NCI-H1048 (cell line): ENCODE measurements around the gene EZR.
"Not testable (repeated sequence)": the region's sequence is repeated elsewhere in the genome, so short reads cannot be mapped to it uniquely, and the experiment has no call there.

Experiments
- DNase-seq: peaks from one replicate; lab custom pipeline; 2025; lab: John Stamatoyannopoulos, UW

The EZR gene

DNA sequence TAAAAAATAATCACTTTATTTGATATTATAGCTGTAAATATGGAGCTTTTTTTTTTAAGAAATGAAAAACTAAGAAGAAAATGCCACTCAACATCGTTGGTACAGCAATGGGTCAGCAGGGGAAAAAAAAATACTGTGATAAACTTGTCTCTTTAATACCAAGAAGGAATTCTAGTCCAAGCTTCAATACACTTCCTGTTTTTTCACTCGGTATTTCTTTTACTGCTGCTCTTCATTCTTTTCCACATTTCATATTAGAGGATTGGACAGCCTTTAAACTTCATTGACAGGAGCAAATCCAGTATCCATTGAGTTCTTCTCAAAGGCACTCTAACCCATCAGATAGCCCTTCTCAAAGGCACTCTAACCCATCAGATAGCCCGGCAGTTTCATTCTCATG, 22.2 kb upstream of the EZR start:
- no peak for DNase-seq

GRCh38 chr6:158840465-158840864, 21.3 kb upstream of the EZR start:
- no peak for DNase-seq

GRCh38 chr6:158839796-158840195, 20.6 kb upstream of the EZR start:
- DNase-seq: no peak

- not testable (repeated sequence) for DNase-seq
Observed at GRCh38 chr6:158838790-158839189, 19.6 kb upstream of the EZR start.

DNA sequence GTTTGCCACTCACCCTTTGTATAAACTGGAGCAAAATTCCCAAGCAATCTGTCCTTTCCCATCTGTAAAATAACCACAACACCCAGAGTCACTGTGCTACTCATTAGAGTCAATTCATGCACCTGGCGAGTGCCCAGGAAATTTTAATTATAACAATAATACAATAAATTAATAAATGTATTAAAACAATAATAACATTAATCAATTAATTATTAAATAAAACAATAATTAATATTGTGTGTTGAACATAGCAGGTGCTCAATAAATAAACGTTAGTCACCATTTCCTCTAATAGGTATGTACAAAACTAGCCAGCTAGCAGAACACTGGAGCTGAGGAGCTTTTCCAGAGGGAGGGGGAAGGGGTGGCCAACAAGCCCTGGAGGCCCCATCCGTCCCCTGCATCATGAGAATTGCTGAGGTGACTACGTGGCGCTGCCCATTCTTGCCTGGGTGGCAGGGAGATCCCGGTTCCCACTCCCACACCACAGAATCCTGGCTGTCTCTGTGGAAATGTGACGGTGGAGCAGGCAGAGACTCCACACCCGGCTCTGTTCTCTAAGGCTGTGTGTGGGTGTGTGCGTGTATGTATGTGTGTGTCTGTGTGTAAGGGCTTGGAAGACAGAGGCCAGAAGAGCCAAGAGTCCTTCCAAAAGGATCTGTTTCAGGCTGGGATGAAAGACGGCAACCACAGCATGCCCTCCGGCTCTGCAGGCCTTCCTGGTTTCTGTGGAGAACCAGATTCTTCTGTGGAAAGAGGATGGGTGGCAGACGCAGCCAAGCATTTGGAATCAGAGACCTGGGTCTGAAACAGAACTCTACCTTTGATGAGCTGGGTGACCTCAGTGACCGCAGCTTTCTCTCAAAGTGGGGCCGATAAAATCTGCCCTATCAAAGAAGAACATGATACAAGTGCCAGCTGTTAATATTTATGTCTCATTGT, 18.8 kb upstream of the EZR start:
- DNase-seq: no peak

DNA sequence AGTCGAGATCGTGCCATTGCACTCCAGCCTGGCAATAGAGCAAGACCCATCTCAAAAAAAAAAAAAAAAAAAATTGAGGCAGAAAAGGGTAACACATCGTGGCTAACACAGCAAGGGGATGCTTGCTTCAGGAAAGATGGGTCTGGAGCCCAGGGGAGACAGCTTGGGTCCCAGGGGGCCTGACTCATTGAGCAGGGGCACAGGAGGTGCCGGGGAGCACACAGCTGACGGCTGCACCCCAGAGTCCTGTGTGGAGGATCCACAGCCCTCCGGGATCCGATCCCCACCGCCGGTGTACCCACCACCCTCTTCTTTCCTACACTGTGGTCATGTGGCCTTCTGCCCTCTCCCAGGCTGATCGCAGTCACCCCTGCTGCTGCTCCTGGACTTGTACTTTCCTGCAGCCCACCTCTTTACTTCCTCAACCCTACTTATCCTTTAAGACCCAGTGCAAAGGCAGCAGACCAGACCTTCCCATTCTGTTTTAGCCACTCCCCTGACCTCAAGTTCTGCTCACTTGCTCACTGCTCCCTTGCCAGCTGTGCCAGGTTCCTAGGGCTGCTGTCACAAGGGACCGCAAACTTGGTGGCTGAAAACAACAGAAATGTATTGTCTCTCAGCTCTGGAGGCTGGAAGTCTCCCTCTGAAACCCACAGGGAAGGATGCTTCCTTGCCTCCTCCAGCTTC, 17.6 kb upstream of the EZR start:
- no peak for DNase-seq

DNA sequence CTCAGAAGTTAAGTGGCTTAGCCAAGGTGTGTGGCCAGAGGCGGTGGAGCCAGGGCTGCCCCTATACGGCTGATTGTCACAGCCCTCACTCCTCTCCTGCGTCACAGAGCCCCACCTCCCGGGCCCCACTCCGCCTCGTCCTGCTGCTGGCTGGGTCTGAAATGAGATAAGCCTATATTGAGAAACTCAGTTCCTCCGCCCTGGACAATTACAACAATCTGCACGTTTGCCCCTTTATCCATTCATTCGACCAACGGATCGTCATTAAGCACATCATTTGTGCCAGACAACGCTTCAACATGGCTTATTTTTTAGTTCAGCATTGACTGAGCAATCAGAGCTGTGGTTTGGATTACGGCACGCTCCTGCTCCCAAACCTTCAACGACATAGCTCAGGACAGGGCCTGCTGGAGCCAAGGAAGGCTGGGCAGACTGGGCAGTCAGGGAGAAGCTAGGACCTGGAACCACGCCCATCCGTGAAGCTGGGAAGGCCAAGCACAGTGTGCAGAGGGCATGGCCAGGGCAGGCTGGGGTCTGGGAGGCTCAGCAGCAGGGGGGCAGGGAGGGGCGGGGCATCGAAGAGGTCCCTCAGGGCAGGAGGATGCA, 16.6 kb upstream of the EZR start:
- DNase-seq: no peak

DNA sequence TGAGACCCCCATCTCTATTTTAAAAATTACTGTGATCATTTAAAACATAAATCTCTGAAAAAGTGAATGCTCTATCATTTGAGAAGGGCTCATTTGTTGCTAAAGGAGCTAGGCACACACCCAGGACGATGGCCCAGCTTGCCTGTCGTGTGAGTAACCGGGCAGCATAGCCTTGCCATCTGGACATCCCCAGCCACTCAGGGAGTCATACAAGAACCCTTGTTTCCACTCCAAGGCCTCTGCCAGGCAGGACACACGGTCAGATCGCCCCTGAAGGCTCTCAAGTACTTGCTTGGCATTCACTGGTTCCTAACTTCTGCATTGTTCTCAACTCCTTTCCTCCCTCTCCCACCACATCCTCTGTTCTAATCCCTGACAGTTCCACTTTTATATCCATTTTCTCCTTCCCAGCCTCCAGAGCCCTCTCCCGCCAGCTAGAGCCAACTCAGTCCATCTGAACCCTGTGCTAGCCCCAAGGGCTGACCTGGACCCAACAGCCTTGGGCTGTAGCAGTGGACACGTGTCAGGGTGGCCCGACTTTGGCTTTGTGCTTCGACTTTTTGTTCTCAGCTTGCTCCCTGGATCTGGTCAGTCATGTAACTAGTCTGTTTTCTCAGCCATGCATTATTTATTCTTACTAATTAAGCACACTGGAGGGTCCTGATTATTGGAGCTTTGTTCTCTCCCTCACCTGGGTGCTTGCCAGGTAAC, 15.7 kb upstream of the EZR start:
- DNase-seq: no peak

GRCh38 chr6:158832807-158833206, 13.6 kb upstream of the EZR start:
- DNase-seq: not testable (repeated sequence)

DNA sequence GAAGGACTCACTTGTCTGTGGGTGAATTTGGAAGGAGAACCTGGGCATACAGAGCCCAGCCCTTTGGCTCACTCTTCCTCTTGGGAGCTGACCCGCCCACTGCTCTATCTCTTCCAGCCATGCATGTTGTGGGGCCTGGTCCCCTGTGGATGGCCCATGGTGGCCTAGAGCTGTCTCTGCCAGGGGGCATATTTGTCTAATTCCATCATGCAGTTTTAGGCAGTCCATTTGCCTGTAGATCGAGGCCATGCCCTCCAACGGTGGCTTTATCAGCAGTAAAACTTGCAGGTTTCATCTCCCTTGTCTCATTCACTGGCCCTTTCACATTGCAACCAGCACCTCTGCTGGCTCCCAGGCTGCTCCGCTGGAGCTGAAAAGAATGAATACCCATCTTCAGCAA, 12.9 kb upstream of the EZR start:
- no peak for DNase-seq

GRCh38 chr6:158831571-158831970, 12.4 kb upstream of the EZR start:
- DNase-seq: no peak

DNA sequence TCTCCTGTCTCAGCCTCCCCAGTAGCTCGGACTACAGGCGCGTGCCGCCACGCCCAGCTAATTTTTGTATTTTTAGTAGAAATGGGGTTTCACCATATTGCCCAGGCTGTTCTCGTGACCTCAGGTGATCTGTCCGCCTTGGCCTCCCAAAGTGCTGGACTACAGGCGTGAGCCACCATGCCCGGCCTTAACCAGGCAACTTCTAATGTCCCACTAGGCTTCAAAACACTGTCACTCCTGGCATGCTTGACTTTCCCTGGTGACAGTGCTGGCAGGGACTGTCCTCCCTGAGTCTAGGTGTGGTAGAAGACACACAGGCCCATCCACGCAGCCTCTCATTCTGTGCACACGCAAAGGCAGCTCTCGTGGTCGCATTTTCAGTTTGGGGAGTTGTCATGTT, 11.6 kb upstream of the EZR start:
- no peak for DNase-seq

GRCh38 chr6:158828807-158829206, 9.6 kb upstream of the EZR start:
- DNase-seq: no peak

- no peak for DNase-seq
Observed at GRCh38 chr6:158826819-158827501, 7.8 kb upstream of the EZR start.

DNA sequence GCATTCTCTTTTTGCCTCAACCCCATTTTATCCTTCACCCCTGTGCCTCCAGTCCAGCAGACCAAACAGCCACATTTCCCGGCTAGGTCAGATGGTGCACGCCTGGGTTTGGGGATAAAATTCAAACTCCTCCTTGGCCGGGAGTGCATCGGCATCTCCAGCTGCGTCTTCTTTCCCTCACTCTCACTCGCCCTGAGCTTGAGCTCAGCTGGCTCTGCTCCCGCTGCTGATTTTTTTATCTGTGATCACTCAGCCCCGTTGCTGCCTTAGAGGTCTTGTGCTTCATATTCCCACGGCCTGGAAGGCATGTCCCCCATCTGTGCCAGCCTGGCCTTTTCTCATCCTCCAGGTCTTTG, 6.8 kb upstream of the EZR start:
- DNase-seq: no peak

GRCh38 chr6:158825038-158825950, 6.1 kb upstream of the EZR start:
- no peak for DNase-seq

DNA sequence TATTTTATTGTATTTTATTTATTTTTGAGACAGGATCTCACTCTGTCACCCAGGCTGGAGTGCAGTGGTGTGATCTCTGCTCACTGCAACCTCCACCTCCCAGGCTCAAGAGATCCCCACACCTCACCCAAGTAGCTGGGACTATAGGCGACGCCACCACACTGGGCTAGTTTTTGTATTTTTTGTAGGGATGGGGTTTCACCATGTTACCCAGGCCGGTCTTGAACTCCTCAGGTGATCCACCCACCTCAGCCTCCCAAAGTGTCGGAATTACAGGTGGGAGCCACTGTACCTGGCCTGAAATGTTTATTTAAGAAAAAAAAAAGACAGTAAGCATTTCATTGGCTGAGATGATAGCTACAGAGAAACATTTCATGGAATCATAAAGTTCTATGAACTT, 4.4 kb upstream of the EZR start:
- not testable (repeated sequence) for DNase-seq

GRCh38 chr6:158819977-158820622, 932 bp upstream of the EZR start:
- no peak for DNase-seq

DNA sequence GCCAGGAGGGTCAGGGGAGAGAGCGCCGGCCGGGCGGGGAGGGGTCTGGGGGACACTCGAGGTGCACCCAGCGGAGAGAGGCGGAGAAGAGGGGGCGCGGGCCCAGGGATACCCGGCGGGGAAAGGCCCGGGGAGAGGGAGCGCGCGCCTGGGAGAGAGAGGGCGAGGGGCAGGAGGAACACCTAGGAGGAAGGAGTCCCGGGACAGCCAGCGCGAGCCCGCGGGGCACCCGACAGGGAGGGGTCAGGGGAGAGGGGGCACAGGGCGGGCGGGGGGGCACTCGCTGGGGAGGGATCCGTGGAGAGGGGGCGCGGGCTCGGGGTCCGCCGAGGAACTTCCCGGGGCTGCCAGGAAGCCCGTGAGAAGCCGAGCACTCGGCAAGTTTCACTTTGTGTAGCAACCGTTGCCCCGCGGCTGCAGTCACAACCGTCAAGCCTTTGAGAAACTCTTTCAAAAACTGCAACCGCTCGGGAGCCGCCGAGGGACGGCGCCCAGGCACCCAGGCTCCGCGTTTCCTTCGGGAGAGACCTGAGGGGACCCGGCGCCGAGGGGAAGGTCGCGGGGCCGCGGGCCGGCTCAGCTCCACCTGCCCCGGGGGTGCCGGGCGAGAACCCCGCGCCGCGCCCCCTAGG, 471 bp downstream of the EZR start:
- peak; percentile 15 for DNase-seq
